ENCODE results near the gene AARSD1.
"Not testable (repeated sequence)": the region's sequence is repeated elsewhere in the genome, so short reads cannot be mapped to it uniquely, and the experiment has no call there.

Gene AARSD1

GRCh38 chr17:42980766-42981397 is 16.6 kb upstream of the AARSD1 start:
- peak; percentile 57 to 68 for DNase-seq (ENCODE audit: low read depth in 2 of 2)

- peak; percentile 88 to 90 for DNase-seq (ENCODE audit: low read depth in 2 of 2)
Observed at GRCh38 chr17:42980274-42980765, 16.1 kb upstream of the AARSD1 start, which contains the start of gene RUNDC1. RUNDC1 (plus strand) TSS chr17:42980565; CDS start chr17:42980577, 12 bp downstream.

DNA sequence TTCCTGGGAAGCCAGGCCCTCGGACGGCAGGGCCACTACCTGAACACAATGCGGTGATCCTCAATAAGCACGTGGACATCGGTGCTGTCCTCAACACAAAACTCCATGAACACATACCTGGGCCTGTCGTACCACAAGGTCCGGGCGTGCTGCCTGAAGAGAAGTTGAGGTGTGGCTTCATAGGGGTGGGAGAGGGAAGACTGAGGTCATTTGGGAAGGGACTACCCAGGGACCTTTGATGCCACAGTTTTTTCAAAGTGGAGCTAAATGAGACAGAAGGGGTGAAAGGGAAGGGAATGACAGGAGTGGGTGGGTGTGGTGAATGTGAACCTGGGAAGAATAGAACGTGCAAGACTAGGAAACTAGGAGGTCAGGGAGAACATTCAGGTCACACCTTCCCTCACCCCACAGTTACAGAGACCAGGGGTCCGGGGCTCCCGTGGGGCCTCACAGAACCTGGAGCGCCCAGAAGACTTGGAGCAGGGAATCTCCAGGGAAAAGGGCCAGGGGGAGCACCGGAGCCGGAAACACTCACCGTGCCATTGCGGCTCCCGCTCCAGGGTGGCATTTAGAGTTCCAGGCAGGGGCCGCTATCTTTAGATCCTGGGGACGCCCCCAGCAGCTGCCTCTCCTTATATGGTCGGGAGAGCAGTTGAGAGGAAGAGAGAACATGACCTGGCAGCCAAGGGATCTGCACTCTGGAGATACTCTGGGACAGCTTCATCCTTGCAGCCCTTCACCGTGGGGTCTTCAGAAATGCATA is 15.4 kb upstream of the AARSD1 start, which contains the start of gene PTGES3L:
TSS of gene PTGES3L (minus strand) at position 570 of the 763 bp plus-strand sequence. CDS start at position 543, 27 bp downstream.
- peak in 1 of 2 donors; percentile 18 for DNase-seq (ENCODE audit: low read depth in 2 of 2)

DNA sequence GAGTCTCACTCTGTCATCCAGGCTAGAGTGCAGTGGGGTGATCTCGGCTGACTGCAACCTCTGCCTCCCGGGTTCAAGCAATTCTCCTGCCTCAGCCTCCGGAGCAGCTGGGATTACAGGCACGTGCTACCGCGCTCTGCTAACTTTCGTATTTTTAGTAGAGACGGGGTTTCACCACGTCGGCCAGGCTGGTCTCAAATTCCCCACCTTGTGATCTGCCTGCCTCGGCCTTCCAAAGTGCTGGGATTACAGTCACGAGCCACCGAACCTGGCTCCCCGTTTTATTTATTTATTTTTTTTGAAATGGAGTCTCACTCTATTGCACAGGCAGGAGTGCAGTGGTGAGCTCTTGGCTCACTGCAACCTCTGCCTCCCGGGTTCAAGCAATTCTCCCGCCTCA is 11.4 kb upstream of the AARSD1 start:
- not testable (repeated sequence) for DNase-seq (ENCODE audit: low read depth in 2 of 2)

DNA sequence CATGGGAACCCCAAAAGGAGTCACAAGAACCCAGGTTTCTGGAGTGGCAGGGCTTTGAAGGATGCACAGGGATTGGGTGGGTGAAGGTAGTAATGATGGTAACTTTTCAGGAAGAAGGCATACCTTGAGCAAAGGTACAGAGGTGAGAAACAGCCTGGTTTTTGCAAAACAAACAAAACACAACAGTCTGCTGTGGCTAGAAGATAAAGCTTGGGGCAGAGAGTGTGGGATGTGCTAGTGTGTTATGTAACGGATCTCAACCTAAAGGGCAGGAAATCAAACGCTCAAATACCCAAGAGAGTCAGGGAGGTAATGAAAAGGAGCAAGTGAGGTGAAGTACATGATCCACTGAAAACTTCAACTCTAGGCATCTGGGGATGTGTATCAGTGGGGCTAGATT is 11.0 kb upstream of the AARSD1 start:
- no peak for DNase-seq (ENCODE audit: low read depth in 2 of 2)

DNA sequence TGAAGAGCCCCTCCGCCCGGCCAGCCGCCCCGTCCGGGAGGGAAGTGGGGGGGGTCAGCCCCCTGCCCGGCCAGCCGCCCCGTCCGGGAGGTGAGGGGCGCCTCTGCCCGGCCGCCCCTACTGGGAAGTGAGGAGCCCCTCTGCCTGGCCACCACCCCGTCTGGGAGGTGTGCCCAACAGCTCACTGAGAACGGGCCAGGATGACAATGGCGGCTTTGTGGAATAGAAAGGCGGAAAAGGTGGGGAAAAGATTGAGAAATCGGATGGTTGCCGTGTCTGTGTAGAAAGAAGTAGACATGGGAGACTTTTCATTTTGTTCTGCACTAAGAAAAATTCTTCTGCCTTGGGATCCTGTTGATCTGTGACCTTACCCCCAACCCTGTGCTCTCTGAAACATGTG is 9.1 kb upstream of the AARSD1 start:
- DNase-seq (ENCODE audit: low read depth in 2 of 2), result not testable (repeated sequence)

DNA sequence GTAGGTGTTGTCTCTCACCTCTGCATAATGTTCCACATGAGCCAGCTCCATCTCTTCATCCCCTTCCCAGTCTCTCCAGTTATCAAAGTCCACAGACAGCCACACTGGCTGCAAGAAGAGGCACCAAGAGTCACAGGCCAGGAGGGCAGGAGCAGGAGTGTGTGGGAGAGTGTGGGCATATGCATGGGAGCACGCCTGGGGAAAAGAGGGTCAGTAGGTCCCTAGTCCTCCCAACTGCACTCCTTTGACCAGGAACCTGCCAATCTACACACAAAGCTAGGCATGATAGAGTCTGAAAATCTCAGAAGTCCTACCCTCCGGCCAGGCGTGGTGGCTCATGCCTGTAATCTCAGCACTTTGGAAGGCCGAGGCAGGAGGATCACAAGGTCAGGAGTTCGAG is 7.3 kb upstream of the AARSD1 start:
- DNase-seq (ENCODE audit: low read depth in 2 of 2), result no peak

- DNase-seq (ENCODE audit: low read depth in 2 of 2), result no peak
Observed at GRCh38 chr17:42969001-42969581, 4.8 kb upstream of the AARSD1 start.

DNA sequence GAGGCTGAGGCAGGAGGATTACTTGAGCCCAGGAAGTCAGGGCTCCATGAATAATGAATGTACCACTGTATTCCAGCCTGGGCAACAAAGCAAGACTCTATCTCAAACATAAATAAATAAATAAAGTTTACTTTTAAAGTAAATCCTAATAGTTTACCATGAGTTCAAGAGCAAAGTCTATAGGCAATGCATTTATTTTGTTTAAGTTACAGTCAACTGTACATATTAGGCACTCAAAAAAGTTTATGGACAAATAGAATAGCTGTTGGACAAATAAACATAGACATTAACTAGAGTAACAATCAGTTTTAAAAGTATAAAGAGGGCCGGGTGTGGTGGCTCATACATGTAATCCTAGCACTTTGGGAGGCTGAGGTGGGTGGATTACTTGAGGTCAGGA is 3.7 kb upstream of the AARSD1 start:
- no peak for DNase-seq (ENCODE audit: low read depth in 2 of 2)

- no peak for DNase-seq (ENCODE audit: low read depth in 2 of 2)
Observed at GRCh38 chr17:42953669-42954068, 10.6 kb downstream of the AARSD1 start.

DNA sequence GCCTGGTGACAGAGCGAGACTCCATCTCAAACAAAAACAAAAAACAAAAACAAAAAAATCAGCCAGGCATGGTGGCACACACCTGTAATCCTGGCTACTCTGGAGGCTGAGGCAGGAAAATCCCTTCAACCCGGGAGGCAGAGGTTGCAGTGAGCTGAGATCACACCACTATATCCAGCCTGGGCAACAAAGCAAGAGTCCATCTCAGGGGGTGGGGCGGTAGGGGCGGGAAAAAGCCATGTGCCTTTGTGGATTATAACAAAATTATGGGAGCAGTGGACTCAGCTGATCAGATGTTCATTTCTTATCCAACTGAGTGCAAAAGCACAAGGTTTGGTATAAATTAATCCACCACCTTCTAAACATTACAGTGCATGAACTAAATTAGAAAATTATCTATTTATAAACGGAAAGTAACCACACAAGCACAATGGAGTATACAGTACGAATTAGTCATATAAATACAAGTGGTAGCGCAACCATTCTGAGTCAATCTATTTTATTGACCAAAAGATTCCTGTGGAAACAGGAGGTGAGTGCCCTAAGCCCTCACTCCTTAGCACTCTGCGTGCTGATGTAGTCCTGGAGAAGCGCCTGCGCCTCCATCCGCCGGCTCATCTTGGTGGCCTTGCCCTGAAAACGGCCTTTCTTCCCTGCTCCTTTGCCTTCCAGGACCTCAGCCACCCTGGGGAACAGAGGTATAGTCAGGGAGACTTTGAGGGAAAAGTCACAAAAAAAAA is 14.0 kb downstream of the AARSD1 start:
- DNase-seq (ENCODE audit: low read depth in 2 of 2), result no peak

- no peak for DNase-seq (ENCODE audit: low read depth in 2 of 2)
Observed at GRCh38 chr17:42946812-42947211, 17.4 kb downstream of the AARSD1 start.

- no peak for DNase-seq (ENCODE audit: low read depth in 2 of 2)
Observed at GRCh38 chr17:42944211-42944610, 20.0 kb downstream of the AARSD1 start.

DNA sequence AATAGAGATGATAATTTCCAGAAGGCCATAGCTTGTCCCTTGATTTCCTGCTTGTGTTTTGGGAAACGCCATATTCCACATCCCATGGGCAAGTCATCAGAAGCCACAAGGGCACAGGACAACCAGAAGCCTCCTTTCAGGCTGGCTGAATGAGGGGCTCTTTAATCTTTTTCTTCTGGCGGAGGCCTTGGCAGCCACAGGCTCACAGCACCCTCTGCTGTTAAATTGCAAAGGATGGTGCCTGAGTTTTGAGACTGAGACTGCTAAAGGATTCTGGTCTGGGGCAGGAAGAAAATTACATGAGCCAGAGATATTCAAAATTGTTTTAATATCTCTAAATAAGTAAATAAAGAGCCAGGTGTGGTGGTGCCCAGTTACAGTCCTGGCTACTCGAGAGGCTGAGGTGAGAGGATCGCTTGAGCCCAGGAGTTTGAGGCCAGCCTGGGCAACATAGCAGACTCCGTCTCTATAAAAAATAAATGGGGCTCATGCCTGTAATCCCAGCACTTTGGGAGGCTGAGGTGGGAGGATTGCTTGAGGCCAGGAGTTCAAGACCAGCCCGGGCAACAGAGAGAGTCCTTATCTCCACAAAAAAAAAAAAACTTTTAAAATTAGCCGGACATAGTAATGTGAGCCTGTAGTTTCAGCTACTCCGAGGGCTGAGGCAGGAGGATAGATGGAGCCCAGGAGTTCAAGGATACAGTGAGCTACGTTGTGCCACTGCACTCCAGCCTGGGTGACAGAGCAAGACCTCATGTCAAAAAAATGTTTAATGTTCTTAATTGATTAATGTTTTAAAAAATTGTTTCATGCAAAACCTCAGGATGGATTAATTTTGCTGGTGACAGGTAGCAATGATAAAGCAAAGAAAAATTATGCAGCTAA is 26.3 kb downstream of the AARSD1 start:
- peak; percentile 3 to 9 for DNase-seq (ENCODE audit: low read depth in 2 of 2)

GRCh38 chr17:42929497-42929844 is 34.8 kb downstream of the AARSD1 start:
- DNase-seq (ENCODE audit: low read depth in 2 of 2), result no peak

GRCh38 chr17:42928714-42929496 is 35.3 kb downstream of the AARSD1 start:
- peak; percentile 12 to 48 for DNase-seq (ENCODE audit: low read depth in 2 of 2)

GRCh38 chr17:42924891-42925290 is 39.4 kb downstream of the AARSD1 start:
- no peak for DNase-seq (ENCODE audit: low read depth in 2 of 2)

GRCh38 chr17:42923472-42923871 is 40.8 kb downstream of the AARSD1 start:
- DNase-seq (ENCODE audit: low read depth in 2 of 2), result not testable (repeated sequence)

- DNase-seq (ENCODE audit: low read depth in 2 of 2), result no peak
Observed at GRCh38 chr17:42922294-42922693, 42.0 kb downstream of the AARSD1 start.

GRCh38 chr17:42920922-42921321 is 43.3 kb downstream of the AARSD1 start:
- DNase-seq (ENCODE audit: low read depth in 2 of 2), result no peak
